MV-4-11 (cell line): ENCODE measurements around the gene NEUROG1.
"Not testable (repeated sequence)": the region's sequence is repeated elsewhere in the genome, so short reads cannot be mapped to it uniquely, and the experiment has no call there.

Source experiments
- DNase-seq: peaks from one replicate; lab custom pipeline; 2025; lab: John Stamatoyannopoulos, UW

NEUROG1 gene

DNA sequence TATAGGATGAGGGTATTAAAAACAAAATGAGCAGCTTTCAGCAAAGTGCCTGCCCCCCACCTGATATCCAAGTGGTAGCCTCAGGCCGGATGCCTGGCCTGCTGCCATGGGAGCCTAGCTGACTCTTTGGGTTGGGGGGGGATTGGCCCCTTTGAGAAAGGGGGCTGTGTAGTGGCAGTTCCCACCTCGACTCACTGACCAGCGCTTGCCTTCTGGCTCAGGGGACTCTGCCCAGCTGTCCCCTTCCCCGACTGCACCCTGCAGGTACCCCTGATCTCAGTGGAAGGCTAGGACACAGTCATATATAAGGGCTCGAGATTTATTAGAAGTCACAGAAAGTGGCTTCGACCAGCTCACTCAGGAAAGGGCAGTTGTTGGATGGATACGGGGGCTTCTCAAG lies 1.5 kb upstream of the NEUROG1 start:
- DNase-seq: no peak

DNA sequence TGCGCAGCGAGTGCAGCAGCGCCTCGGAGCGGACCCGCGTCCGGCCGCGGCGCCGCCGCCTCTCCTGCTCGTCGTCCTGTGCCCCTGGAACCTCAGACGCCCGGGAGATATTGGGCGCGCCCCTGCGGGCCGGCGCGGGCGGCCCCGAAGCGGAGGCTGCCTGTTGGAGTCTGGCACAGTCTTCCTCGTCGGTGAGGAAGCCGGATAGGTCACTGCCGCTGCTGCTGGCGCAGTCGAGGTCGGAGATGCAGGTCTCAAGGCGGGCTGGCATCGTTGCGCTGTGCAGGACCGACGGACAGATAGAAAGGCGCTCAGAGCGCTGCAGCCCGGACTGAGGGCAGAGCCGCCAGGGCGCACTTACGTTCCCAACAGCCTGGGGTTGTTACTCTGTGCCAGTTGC lies 344 bp downstream of the NEUROG1 start:
- DNase-seq: no peak

DNA sequence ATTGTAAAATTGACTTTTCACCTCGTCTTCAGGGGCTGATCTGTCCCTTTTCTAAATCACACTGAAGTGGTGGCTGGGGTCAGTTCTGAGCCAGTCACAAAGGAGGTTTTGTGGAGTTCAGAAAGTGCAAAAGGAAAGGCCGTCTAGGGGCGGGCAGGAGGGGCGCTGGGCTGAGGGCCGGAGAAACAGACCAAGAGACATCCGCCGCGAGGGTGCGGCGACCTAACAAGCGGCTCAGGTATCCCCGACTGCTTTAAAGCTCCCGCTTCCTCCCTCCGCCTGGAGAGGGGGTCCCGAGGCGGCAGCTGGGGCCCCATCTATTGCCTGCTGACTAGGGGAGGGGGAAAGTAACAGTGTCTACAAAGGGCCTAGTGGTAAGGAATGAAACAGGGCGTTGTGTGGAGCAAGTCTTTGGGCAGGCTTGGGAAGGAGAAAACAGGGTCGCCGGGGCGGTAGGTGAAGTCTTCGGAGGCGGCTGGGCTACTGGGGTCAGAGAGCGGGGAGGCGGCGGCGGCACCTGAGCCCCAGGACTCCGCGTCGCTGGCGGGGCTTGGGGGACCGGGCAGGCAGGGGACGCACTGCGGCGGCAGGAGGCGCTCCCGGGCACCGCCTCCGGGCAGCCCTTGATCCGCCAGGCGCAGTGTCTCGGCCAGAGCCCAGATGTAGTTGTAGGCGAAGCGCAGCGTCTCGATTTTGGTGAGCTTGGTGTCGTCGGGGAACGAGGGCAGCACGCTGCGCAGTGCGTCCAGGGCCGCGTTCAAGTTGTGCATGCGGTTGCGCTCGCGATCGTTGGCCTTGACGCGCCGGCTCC lies 950 bp downstream of the NEUROG1 start:
- no peak for DNase-seq

DNA sequence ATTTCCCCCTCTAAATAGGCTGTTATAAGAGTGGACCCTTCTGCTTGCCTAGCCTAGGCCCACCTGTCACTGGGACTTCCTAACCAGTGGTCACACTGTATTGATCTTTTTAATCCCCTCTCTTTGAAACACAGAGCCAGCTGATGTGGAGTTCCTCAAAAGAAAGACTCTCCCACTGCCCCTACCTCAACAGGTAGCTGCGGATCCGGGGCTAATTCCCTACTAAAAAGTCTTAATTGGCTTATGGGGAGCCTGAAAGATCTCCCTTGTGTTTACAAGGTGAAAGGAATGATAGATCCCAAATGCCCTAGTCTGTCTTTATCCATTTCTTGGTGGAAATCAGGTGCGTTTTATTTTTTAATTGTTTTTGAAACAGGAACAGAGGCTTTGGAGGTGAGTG lies 2.0 kb downstream of the NEUROG1 start:
- no peak for DNase-seq

DNA sequence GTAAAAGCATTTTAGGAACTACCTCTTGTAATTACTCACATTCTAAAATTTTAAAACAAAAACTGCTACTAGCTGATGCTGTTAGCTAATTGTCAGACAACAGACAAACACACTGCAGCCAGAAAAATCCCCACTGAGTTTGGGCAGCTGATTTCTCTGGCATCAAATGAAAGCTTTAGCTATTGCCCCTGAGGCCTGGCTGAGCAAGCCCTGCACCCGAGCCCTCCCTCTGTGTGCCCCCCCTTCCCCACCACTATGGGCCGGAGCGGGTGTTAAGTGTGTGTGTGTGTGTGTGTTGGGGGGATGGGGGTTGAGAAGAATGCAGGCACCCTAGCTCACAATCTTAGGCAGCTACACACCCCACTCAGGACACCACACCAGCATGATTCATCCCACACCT lies 2.4 kb downstream of the NEUROG1 start:
- no peak for DNase-seq

DNA sequence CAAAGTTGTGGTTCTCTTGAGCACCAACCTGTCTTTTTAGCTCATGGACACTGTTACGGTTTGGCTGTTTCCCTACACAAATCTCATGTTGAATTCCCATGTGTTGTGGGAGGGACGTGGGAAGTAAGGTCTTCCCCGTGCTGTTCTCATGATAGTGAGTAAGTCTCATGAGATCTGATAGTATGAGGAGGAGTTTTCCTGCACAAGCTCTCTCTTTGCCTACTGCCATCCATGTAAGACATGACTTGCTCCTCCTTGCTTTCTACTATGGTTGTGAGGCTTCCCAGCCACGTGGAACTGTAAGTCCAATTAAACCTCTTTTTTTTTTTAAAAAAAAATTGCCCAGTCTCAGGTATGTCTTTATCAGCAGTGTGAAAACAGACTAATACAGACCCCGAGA lies 6.2 kb downstream of the NEUROG1 start:
- not testable (repeated sequence) for DNase-seq

DNA sequence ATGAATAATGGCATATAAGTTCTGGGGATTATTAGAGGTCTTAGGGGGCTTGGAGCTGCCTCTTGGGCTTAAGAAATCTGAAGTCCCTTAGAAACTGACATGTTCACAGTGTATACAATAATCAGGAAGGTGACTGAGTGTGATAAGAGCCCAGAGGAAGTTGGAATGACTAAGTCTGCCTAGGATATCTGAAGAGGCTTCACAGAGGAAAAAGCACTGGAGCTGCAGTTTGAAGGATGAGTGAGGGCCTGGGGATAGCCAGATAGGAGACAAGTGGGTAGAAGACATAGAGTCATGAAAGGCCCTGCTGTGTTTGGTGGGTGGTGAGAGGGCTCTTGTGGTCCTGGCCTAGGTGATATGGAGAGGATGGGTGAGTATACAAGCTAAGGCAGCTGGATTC lies 8.8 kb downstream of the NEUROG1 start:
- no peak for DNase-seq

DNA sequence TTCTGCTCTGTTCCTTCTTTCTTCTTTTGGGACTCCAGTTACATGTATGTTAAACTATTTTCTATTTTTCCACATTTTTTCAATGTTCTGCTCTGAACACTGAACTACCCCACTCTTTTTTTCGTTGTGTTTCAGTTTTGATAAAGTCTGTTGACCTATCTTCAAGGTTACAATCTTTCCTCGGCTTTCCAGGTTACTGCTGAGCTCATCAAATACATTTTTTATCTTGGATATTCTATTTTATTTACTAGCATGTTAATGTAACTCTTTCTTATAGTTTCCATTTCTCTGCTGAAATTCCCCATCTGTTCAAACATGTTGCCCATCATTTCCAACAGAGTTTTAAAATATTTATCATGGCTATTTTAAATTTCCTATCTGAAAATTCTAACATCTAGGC lies 13.8 kb downstream of the NEUROG1 start:
- DNase-seq: no peak

DNA sequence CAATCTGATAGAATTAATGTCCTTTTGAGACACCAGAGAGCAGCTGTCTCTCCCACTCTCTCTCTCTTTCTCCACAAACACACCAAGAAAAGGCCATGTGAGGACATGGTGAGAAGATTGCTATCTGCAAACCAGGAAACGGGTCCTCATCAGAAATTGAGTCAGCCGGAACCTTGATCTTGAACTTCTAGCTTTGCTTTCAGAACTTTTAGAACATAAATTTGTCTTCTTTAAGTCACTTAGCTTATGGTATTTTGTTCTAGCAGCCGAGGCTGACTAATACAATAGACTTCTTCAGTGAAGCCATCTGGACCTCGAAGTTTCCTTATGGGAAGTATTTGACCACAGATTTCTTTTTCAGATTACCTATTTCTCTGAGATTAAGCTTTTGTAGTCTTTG lies 18.1 kb downstream of the NEUROG1 start:
- no peak for DNase-seq

DNA sequence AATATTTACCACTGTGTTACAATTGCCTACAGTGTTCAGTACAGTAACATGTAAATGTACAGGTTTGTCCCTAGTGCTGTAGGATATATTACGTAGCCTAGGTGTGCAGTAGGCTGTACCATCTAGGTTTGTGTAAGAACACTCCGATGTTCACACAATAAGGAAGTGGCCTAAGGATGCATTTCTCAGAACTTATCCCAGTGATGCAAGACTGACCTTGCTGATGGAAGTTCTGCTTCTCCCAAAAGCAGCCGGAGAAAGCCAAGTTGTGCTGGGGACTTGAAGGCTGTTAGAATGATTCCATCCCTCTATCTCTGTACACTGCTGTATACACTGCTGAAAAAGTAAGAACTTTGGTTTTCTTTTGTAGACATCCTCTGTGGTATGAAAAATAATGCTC lies 21.6 kb downstream of the NEUROG1 start:
- peak; percentile 73 for DNase-seq

DNA sequence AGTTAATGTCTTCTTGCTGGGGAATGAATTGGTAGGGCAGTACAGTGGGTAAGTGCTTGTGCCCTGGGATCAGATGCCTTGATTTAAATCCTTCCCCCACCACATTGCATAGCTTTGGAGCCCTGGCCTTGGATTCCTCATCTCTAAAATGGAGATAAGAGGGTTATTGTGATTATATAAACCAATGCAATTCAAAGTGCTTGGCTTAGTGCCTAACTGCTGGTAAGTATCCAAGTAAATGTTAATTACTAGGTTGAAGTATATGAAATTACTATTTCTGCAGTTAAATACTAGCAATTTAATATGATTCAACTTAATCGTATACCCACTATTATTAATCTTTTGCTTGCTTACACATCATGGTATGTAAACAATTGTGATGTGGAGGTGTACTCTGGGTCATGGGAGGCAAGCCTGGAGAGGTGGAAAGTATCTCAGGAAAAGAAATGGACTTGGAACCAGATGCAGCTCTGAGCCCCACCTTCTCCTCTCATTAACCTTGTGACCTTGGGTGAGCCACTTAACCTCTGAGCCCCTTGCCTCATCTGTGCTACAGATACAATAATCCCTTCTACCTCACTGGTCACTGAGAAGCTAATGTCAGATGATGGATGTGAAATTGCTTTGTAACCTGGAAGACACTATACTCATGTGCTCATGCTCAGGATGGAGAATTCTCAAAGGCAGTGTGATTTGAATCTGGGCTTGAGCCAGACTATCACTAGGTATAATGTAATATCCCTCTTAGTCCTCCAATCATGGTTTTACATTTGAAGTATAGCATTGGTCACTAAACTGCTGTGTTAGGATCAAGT lies 23.8 kb downstream of the NEUROG1 start:
- no peak for DNase-seq

DNA sequence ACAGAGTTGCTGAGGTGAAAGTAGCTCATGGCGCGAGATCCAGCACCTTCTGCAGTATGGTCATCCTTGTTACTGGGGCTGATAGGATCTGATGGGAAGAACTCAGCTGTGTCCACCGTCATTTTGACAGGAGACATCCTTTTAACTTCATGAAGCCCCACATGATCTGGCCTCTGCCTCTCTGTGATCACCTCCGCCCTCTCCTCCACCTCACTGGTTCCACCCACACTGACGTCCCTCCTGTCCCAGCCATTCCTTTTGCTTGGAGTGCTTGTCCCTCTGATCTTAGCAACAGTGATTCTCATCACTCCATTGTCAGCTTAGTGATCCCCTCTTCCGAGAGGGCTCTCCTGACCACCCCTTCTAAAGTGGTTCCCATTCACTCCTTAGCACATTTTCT lies 25.8 kb downstream of the NEUROG1 start:
- no peak for DNase-seq

DNA sequence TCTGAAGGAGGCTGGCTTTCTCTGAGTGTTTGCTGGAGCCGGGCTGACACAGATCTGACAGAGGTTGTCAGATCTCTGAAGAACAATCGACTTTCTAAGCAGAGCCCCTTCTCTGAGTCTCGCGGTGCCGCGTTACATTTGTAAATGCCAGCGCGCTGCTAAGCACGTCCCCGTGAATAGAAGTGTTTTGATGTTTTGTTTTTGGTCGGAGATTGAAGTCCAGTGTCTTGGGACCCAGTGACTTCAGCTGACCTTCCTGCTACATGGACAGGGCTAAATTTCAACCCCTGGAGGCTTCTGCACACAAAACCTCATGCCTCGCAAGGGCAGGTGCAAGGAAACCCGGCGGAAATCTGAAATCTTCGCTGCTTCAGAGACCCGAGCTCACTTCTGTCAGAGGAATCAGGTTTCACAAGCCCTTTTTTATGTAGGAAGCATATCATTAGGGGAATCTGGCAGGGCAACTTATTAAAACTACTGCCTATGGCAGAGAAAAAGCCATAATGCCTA lies 27.2 kb downstream of the NEUROG1 start:
- no peak for DNase-seq

DNA sequence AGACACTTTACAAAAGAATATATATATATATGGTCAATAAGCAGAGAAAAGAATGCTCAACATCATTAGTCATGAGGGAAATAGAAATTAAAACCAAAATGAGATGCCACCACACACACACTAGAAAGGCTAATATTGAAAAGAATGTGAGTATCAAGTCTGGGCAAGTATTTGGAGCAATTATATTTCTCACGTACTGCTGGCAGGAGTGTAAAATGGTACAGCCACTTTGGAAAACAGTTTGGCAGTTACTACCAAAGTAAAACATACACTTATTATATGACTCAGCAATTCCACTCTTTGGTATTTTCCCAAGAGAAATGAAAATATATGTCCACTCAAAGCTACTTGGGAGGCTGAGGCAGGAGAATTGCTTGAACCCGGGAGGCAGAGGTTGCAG lies 29.8 kb downstream of the NEUROG1 start:
- DNase-seq: no peak

DNA sequence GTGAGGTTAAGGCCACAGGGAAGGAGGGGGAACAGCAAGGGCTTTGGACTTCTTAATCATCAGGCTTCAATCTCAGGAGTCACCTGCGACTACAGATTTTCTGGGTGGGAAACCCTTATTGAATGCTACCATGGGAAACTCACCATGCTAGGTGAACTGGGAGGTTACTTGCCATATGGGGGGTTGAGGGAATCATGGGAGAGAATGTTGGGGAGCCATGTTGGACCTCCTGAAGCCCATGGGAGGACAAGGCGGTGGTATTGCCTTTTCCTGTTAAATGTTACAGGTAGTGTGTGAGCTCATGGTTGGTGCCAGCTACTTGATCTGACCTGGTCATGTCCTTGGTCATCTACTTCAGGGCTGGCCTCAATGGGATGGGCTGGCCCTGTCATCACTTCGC lies 31.4 kb downstream of the NEUROG1 start:
- DNase-seq: no peak

DNA sequence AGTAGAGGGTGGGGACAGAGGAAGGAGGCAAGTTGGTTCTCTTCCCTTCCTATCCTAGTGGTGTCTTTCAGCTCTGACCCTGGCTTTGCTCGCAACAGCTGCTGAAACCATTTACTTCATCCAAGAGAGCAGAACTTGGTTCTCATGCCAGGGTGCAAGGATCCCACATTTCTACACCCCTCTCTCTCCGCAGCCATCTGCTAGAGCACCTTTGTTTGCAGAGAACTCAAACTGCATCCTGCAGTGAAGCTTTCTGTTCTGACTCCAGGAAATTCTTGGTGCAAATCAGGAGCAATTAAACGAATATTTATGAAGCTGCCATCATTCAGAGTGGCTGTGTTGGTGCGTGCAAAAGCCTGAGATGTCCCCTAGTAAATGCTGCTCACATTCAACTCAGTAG lies 31.9 kb downstream of the NEUROG1 start:
- DNase-seq: no peak

DNA sequence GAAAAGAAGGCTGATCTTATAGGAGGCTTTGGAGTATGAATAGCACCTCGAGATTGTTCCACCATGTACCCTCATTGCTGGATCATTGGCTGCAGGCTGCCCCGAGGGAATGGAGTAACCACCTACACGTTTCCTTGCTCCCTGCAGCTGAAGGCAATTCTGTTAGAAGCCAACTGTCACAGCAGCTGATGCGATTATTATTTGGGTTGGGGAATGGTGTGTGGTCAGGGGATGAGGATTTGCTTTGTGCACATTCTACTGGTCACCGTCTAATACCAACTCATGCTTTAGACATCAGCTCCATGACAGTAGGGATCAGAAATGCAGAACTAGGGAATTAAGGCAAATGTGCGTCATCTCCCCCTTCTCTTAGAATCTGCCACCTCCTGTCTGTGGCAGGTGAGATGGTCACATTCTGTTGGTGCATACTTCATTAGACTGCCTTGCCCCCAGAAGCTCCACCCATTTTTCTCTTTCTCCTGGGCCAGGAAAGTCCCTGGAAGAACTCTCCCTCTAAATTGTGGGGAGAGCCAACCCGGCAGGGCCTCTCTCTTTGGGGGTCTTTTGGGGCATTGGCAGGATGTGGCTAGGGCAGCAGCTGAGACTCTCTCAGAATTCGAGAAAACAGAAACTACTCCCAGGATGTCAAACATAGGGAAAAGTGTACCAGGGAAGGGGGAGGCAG lies 32.8 kb downstream of the NEUROG1 start:
- DNase-seq: no peak

DNA sequence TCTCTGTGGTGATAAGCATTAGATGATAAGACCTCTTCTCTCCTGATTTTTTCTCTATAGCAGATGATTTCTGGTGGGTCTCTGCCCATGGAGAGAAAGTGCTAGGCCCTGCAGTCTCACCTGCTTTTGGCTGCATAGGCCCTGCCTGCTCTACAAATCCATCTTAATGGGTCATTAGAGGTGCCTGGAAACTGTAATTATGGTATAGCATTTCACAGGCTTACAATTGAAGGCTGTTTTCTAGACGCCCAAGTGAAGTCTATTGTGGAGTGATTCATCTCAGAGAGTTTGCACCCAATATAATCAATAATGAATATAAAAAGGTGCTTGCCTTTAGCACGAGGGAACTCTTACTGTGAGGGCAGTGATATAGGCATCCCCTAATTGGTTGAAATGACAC lies 33.8 kb downstream of the NEUROG1 start:
- DNase-seq: no peak

DNA sequence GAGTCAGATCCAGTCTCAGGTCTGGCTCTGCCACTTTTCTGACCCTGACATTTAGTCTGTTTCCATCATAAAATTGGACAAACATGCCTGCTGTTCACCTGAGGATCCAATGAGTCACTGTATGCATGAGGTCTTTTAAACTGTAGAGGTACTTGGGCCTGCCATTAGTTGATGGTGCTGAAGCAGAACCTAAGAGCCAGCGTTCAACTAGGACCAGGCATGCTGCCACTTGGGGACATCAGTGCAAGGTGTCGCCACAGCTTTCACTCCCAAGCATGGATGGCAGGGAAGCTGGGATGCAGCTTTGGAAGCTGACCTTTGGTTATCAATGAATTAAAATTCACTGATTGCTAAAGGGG lies 37.1 kb downstream of the NEUROG1 start:
- DNase-seq: no peak

DNA sequence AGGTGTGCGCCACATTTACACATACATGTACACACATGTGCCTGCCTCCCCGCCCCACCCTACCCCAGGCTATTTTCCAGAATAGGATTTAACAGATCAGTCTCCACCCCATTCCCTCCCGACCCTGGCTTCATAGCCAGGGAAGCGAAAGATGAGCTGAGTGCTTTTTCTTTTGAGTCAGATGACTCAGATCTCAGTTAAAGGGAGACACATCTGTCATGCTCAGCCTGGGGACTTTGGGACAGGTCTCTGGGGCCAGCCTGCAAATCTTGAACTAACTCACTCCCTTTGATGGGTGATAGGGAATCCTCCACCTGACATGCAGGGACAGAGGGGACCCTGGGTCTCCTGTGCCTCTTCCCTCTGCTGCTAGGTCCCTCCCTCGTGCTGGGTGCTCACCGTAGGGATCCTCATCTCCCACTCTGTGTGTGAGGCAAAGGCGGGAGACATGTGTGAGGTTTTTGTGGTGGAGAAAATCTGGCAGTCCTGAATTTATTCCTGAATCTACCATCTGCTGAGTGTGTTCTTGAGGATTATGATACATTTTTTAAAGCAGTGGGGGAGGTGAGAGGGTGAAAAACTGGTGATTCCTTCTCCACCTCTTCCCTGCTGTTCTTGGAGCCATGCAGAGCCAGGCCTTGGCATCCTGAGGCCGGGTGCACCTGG lies 37.7 kb downstream of the NEUROG1 start:
- peak; percentile 17 for DNase-seq

DNA sequence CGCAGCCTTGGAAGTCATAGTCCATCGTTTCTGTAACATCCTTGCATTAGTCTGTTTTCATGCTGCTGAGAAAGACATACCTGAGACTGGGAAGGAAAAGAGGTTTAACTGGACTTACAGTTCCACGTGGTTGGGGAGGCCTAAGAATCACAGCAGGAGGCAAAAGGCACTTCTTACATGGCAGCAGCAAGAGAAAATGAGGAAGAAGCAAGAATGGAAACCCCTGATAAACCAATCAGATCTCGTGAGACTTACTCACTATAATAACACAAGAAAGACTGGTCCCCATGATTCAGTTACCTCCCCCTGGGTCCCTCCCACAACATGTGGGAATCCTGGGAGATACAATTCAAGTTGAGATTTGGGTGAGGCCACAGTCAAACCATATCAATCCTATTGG lies 40.2 kb downstream of the NEUROG1 start:
- DNase-seq: peak; percentile 75

DNA sequence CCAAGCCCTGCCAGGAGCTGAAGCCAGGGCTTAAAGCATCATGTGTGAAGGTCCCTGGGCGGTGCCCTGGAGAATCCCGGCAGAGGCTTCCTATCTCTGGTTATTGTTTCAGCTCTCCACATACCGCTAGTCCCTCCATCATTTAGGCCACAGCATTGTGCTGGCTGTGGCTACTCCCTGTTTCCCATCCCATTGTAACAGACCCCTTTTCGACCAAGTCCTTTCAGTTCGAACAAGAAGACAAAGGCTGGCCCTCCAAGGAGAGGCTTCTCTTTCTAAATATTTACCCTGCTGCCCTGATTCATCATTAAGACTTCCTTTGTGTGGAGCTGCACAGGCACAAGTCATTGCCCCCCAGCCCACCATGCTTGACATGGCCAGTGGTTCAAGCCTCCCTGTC lies 41.6 kb downstream of the NEUROG1 start:
- DNase-seq: no peak
